OCI-LY7 (cell line): ENCODE results near the gene VN1R2.
"Not testable (repeated sequence)": the region's sequence is repeated elsewhere in the genome, so short reads cannot be mapped to it uniquely, and the experiment has no call there.

Experiments
- CTCF ChIP-seq: fragments of 200-600 bp; sonication (generic); conservative IDR thresholded peaks from 2 replicates; pipeline ENCODE4 v1.5.1; 2014; ENCODE audit warnings: mild to moderate bottlenecking, antibody characterized with exemption, low read length, moderate library complexity, mixed read lengths
- EZH2phosphoT487 ChIP-seq: fragments of 200-600 bp; sonication (generic); IDR thresholded peaks from 2 replicates; pipeline ENCODE4 v1.6.1; 2018; ENCODE audit warnings: low read depth, borderline replicate concordance, mild to moderate bottlenecking, mixed run types, antibody characterized with exemption, low read length, moderate library complexity, mixed read lengths

DNA sequence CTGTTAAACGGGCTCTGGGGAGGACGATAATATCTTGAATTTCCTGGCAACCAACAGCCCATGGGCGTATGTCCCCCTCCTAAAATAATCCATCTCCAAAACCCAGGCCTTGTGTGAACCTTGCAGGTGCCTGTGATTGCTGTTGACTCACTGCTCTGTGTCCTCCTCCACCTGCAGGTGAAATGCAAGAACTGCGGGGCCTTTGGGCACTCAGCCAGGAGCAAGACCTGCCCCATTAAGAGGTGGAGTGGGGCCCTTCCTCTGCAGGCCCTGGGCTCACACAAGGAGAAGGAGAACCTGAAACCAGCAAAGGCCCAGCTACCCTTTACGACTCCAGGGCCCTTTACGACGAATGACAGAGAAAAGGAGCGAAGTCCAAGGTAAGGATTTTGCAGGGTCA is 23.9 kb downstream of the VN1R2 start:
- TF ChIP-seq CTCF, result 0 out of 2 replicates have a peak, but pooled peaks have one; percentile 11
- TF ChIP-seq EZH2phosphoT487, result not testable (repeated sequence)
